Activated CD8-positive, alpha-beta memory T cell treated with anti-CD3 and anti-CD28 coated beads, Interleukin-2, amount 50 U/mL, for 48 hours (primary cell): ENCODE results near the gene ABHD12.
"Not testable (repeated sequence)": the region's sequence is repeated elsewhere in the genome, so short reads cannot be mapped to it uniquely, and the experiment has no call there.

Experiments used
- DNase-seq: peaks from one replicate; pipeline ENCODE4 v3.0.0-alpha.2; 2020

ABHD12 gene

DNA sequence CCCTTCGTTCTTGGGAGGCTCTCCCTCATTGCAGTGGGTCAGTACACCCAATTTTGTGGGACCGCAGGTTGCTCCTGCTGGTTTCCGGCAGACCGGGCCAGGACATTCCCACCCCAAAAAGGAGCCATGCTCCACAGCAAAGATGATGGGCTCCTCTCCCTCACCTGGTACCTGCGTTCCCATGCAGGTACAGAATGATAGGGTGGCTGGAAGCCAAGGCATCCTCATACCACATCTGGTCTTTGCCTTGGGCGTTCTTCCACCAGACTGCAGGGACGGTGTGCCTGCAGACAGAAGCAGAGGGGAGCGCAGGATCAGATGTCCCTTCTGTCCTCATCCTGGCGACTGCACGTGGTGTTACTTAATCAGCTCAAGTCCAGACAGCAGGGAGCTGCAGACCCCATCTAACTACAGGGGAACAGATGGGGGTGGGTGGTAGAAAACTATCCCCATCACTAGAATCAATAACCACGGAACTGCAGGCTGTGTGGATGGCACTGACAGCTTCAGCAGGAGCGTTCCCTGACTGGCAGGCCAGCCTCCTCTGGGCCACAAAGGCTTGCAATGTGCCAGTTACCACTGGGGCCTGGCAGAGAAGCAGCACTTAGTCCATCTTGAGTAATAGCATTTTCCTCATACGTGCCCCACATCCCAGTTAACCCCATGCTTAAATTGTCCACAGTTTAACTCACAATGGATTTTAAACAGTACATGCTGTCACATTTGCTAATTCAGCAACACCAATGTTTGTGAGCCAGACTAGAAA is 70.4 kb downstream of the ABHD12 start:
- peak; percentile 25 for DNase-seq

DNA sequence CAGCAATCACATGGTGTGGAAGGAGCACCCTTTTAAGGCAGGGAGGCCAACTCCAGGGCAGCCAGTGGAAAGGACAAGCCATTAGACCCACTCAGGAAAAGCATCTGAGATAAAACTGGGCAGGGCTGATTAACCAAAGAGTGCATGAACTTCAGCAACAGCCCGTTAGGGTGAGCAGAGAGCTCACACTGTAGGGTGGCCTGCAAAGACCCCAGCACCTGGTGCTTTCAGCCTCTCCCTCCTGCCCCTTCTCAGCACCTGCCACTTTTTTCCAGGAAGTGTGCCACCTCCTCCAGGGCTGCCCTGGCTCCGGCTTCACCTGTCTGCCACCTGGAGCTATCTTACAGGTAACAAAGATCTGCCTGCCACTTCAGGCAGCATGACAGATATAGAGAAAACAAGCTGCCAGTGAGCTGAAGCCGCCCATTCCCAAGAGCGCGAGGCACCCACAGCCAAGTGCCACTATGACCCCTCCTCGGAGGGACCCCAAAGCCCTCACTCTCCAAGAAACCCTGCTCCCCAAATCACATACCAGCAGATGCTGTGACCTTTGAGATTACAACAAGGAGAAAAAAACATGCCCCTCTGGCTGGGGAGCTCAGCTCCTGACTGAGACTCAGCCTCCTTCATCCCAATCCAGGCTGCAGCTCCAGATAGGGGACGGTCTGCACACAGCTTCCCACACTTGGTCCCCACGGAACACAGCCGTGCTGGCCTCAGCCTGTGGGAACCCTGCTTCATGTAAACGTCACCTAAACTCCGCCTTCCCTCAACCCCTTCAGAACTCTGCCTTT is 71.2 kb downstream of the ABHD12 start:
- DNase-seq = peak; percentile 40

DNA sequence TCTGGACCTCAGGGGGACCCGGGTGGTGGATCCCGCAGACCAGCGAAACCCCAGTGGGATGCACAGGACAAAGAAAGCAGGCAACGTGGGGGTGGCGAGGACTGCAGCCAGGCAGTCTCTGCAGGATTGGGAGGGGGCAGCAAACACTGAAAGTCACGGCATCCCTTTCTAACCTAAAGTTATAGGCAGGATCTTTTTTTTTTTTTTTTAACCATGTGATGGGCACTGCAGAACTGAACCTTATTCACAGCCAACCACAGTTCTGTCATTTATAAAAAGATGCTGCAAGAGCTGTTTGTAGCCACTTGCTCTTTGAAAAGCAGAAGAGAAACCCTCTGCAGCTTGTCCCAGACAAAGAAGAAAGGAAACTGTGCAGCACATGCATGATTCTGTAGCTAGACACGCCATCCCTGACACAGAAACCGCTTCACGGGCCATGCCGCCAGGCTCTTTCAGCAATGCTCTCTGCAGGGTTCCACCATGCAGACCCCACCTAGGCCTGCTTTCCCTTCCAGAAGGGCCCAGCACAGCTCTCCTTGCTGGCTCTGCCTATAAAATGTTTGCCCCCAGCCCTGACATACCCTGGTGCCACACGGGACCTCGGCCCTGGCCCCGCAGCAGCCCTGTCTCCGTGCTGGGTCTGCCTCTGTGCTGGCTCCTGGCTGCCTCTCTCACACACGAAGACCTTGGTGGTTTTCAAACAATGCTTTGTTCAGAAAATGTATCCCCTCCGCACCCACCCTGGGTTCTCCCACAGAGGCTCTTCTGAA is 72.0 kb downstream of the ABHD12 start:
- peak; percentile 43 for DNase-seq

DNA sequence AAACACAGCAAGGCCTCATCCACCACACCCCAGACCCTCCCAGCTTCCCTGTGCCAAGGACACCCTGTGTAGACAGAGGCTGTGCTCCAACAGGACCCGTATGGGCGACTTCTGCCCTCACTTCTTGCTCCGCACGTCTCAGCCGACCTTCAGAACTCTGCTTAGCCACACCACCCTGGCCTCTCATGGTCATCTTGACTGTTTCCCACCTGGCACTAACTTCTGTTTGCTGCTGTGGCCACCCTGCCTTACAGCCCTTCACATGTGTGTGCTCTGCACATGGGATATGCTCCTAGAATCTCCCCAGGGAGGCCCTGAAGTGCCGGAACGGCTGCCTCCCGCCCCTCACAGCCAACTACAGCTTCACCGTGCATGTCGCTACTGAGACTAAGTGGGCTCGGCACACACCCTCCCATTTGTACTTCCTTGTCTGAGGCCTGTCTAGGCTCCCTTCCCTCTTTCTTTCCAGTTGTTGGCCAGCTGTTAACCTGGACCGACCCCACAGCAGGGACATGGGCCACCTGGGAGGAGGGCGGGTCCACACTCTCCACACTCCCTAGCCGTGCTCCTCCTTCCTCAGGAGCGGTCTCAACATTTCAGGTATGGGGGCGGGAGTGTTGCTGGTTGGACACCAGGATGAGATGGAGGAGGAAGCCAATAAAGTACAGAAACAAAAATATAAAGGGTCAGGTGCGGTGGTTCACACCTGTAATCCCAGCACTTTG is 73.1 kb downstream of the ABHD12 start:
- peak; percentile 37 for DNase-seq

DNA sequence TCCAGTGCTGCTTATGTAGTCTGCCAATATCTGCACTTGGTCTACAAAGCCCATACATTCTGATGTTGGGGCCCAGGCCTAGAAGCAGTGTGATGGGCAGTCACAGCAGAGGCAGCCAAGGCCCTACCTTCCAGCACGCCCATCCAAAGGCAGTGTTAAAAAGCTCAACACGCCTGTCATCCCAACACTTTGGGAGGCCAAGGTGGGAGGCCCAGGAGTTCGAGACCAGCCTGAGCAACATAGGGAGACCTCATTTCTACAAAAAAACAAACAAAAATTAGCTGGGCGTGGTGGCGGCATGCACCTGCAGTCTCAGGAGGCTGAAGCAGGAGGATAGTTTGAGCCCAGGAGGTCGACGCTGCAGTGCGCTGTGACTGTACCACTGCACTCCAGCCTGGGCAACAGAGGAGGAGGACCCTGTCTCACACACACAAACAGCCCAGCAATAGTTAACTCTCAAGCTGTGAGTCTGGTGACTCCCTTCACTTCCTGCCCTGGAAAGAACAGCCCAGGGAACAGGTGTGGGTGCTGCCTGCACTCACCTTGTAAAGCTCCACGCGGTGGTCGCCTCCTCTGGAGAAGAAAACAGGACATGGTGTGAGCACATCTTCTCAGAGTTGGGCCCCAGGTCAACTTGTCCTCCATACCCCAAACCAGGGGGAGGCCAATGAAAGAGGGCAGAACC is 74.0 kb downstream of the ABHD12 start:
- DNase-seq = peak; percentile 37

DNA sequence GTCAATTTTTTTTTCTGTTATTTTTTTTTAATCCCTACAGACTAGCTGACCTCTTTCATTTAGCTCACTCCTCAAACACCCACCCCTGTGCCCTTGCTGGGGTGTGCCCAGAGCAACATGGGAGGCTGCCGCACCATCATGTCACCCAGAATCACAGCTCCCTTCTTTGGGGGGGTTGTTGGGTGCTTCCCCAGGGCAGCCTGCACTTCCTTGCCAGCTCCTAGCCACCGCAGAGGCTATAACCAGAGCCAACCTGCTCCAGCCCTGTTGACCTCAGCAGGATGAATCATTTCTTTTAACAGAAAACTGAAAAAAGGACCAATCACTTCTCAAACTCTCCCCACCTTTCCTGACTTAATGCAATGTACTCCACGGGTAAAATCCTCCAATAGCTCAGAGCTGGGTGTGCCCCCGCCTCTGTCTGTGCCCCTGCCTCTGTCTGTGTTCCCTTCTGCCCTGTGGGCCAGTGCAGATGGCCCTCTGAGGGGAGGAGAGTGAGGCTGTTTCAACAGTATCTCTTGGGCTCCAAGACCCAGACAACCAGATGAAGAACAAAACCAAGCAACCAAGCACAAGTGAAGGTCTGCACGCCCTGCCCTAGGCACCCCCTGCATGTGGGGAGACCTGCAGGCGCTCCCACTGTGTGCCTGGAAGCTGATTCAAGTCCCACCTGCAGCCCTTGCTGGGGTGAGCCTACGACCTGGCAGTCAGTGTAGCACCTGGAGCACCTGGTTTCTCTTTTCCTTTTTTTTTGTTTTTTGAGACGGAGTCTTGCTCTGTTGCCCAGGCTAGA is 75.0 kb downstream of the ABHD12 start:
- DNase-seq = peak; percentile 36

DNA sequence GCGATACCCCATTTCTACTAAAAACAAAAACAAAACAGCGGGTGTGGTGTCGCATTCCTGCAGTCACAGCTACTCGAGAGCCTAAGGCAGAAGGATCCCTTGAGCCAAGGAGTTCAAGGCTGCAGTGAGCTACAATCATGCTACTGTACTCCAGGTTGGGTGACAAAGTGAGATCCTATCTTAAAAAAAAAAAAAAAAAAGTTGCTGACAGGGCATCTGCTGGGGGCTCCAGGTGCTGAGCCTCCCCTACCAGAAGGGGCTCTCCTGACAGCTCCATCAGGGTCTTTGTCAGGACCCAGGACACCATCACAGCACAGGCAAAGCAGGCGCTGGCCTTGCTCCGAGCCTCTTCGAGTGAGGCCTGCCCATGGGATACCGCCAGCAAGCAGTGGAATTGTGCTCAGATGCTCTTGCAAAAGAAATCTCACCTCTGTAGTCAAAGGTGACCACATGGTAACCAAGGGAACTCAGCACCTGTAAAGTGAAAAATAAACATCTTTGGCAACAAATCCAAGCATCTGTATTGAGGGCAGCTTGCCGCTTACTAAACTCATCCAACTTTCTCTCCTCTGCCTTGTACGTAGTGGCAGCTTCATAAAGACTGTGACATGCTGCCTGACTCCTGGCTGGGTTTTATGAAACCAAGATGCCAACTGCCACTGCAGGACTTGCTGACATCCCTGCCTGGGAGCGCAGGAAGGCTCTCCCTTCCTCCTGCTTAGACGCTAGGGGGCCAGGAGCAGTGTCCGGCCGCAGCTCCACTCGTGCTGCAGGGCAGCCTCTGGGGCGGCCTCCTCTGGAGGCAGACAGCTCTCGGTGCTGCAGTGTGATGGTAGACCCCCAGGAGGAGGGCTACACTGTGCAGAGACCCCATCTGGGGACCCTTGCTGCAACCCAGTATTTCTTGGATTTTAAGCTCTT is 75.9 kb downstream of the ABHD12 start:
- peak; percentile 40 for DNase-seq

DNA sequence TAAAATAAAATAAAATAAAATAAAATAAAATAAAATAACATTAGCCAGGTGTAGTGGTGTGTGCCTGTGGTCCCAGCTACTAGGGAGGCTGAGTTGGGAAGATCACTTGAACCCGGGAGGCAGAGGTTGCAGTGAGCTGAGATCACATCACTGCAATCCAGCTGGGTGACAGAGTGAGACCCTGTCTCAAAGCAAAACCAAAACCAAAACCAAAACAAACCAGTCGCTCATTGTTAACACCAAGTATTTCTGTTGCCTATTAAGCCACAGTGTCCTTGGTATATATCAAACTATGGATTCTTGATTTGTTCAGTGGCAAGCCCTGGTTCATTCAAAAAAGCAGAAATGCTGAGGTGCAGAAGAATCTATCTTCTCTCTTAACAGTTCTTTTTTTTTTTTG is 77.0 kb downstream of the ABHD12 start:
- DNase-seq = no peak

DNA sequence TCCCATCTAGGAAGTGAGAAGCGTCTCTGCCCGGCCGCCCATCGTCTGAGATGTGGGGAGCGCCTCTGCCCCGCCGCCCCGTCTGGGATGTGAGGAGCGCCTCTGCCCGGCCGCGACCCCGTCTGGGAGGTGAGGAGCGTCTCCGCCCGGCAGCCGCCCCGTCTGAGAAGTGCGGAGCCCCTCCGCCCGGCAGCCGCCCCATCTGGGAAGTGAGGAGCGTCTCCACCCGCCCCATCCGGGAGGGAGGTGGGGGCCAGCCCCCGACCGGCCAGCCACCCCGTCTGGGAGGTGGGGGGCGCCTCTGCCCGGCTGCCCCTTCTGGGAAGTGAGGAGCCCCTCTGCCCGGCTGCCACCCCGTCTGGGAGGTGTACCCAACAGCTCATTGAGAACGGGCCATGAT is 77.9 kb downstream of the ABHD12 start:
- DNase-seq = not testable (repeated sequence)

DNA sequence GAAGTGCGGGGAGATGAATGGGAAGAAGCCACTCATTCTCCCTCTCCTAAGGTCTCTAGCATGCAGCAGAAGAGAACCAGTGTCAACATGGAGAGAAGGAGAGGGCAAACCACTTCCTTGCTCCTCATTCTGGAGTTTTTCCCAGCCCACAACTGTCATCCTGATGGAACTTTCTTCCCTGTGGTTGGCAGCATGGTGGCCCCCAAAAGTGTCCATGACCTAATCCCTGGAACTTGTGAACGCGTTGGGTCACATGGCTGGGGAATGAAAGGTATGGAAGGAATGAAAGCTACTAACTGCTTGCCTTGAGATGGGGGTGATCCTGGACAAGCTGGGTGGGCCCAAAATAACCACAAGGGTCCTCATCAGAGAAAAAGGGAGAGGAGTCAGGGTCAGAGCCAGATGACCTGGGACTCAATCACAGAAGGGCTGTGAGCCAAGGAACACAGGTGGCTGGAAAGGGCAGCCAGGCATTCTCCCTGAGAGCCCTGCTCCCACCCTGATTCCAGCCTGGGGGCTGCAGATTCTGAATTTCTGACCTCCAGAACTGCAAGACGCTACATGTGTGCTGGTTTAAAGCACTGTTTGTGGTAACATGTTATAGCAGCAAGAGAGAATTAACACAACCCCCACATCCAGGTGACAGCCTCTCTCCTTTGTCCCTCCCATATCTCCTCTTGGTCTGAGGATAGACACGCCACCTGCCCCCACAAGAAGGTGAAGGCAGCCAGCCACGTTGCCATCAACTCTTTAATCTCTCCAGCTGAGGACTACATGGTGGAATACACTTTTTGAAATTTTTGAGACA is 79.5 kb downstream of the ABHD12 start:
- no peak for DNase-seq

DNA sequence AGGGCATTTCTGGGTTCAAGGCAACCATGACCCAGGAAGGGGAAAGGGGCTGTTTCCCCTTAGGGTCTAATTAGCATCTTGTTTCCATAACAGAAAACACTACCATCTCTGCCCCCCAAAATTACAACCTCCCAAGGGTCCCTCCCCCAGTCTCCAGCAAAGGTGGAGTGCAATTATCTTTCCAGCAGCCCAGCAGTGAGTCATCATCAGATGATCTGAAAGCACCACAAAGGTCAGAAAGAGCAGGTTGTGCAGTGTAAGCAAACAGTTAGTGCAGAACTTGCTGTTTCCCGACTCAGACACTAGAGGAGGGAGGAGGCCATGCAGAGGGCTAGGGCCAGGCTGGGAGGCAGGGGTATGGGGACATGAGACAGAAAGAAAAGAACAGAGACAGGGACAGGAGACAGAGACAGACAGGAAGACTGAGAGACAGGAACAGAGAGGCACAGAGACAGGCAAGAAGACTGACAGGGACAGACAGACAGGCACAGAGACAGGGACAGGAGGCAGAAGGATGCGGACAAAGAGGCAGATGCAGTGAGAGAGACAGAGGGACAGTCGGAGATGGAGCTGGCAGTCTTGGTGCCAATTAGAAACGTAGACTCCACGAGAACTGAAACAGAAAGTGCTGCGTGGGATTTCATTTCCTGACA is 80.2 kb downstream of the ABHD12 start:
- no peak for DNase-seq

DNA sequence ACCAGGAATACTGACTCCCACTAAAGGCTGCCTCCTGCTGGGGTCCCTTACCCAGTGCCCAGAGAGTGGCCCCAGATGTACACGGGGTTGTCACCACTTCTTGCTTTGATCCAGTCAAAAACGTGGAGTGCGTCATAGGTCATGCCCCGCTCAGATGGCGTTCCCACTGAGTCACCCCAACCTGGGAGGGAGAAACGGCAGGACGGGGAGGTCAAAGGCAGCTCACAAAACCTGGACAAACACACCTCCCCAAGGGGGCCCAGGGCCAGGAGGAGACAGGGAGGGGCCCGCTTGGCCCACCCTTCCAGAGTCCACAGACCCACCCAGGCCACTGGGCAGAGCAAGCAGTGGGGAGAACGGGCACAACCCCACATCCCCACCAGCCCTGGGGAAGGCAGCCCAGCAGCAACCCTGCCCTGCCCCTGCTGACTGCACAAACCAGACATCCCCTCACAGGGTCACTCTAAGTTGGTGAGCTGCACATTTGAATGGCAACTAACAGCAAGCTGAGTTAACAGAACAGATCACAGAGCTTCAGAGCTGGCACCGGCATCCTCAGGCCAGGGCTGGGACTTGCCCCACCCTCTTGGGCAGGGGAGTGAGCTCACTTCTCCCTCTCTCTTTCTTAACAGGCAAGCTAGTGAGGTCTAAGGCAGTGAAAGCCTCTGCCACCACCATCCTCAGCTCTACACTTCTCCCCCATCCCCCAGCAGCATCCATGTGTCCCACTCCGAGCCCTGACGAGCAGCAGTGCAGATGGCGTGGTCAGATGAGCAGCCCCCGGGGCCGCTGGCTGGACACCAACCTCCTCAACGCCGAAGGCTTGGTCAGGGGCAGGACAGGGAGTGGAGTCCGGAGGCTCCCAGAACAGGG is 81.0 kb downstream of the ABHD12 start:
- DNase-seq = no peak

DNA sequence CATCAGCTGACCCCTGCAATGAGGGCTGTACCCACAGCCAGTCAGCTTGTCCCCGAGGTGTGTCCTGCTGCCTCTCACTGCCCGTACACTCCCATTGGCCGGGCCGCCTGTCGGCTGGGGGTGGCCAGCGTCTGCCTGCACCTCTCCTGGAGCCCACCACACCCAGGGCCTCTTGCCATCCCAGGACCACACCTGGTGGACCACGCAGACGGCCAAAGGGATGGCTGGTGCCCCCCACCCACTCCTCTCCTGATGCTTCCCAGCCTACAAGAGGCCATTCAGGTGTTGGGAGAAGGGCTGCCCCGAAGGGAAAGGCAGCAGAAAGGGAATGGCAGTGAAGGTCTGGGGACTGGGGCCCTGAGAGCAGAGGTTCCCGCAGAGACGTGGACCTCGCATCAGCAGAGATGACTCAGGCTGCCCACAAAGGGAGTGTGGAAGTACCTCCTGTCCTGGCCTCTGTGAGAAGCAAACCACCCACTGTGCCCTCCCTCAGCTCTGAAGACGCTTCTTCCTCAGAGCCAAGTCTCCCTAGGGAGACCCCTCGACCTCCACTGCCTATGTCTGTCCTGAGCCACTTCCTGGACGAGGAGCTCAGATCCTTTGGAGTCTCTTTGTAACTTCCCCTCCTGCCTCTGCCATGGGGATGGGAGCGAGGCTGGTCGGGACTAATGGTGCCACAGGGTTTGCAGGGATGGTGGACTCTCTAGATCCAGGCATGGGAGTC is 81.8 kb downstream of the ABHD12 start:
- no peak for DNase-seq

DNA sequence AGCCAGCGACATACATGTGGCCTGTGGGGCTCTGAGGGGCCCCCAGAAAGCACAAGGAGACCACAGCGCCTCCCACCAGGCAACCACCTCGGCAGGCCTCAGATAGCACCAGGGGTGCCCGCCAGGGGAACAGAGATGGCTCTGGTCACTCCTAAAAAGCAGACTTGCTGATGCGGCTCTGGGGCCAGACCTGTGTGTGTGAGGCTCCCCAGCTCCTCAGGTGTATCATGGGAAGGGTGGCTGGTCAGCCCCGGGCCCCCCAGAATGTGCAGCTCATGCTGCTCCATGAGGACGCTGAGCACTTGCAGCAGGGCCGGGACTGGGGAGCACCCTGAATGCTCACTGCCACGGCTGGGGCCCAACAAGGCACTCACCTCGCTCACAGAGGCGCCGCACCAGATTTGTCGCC is 82.5 kb downstream of the ABHD12 start:
- no peak for DNase-seq

DNA sequence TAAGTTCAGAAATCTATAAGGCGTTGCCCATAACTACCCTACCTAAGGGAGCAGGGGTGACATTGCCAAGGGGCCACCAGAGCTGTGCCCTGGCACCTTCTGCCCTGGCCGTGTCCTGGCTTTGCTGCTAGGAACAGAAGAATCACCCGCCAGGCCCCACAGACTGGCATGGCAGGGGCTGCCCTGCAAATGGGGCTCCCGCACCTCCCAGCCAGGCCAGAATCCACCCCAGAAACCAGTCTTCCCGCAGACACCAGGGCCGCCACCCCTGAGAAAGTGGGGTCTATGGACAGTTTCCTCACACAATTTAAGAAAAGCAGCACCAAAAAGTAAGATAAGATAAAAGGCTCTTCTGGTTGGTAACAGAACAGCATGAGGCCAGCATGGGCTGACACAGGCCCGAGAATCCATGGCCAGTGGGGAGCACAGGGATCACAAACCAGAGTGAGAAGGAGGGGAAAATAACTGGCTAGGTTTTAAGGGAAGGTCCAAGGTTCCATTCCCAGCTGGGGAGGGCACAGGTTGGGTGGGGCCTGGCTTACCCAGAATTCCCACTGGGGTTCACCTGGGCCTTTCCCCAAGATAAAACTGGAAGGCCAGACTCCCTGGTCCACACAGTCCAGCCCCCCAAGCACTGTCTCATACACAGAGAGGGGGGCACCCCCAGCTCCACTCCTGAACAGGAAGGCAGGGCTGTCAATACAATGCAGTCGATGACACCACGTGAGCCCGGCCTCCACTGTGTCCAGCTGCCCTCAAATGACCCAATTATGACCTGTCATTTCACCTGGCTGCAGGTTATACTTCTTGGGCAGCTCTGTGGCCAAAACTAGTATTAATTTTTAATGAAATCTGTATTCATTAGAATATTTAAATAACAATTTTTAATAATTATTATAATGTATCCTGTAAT is 83.4 kb downstream of the ABHD12 start:
- DNase-seq = no peak

DNA sequence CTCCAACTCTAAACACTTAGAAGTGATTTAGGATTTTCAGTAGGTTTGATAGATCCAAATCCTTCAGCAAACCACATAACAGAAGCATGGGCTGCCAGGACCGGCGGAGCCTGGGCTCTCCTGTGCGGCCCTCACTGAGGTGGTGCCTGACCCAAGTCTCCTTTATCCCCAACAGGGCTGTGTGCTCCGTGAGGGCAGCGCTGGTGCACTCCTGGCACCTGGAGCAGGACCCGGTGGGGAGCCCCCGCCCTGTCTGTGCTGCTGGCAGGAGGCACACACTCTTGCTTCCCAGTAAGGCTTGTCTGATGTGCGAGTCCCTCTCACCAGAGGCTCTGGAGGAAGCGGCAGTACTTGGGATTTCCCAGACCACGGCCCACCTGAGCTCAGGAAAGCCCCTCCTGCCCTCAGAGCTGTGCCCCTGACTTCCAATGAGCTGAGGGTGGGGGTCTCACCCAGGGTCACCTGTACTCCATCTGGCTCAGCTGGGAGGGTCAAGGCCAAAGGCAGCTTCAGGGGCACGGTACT is 86.5 kb downstream of the ABHD12 start:
- no peak for DNase-seq
